ENCODE measurements around the gene MERTK.

Gene MERTK

GRCh38 chr2:111896576-111896975 is 1.8 kb upstream of the MERTK start:
- DNase-seq (ENCODE audit: low read depth): no peak
- no peak for TF ChIP-seq CTCF (IDR thresholded peaks at IDR 0.05; ENCODE audit: low read length, missing control alignments)
- H3K4me3 ChIP-seq (replicated peaks; ENCODE audit: low read depth, low read length): no peak overlapping the region

GRCh38 chr2:111897630-111897923 is 830 bp upstream of the MERTK start:
- no peak for DNase-seq (ENCODE audit: low read depth)

GRCh38 chr2:111898703-111899514 is 502 bp downstream of the MERTK start:
- peak overlapping the region; percentile 67 for H3K4me3 ChIP-seq (replicated peaks; ENCODE audit: low read depth, low read length)
- no peak for TF ChIP-seq CTCF (IDR thresholded peaks at IDR 0.05; ENCODE audit: low read length, missing control alignments)
- DNase-seq (ENCODE audit: low read depth): peak; percentile 11

More at GRCh38 chr2:111897630-111897923, 830 bp upstream of the MERTK start:
- H3K4me3 ChIP-seq (replicated peaks; ENCODE audit: low read depth, low read length): peak overlapping the region; percentile 67
- no peak for TF ChIP-seq CTCF (IDR thresholded peaks at IDR 0.05; ENCODE audit: low read length, missing control alignments)

GRCh38 chr2:111900859-111901258 is 2.5 kb downstream of the MERTK start:
- DNase-seq (ENCODE audit: low read depth): peak; percentile 49
- TF ChIP-seq CTCF (IDR thresholded peaks at IDR 0.05; ENCODE audit: low read length, missing control alignments): peak; percentile 34
- H3K4me3 ChIP-seq (replicated peaks; ENCODE audit: low read depth, low read length): no peak overlapping the region

- DNase-seq (ENCODE audit: low read depth): no peak
- H3K4me3 ChIP-seq (replicated peaks; ENCODE audit: low read depth, low read length): no peak overlapping the region
- no peak for TF ChIP-seq CTCF (IDR thresholded peaks at IDR 0.05; ENCODE audit: low read length, missing control alignments)
Observed at GRCh38 chr2:111903516-111903915, 5.1 kb downstream of the MERTK start.

GRCh38 chr2:111903930-111904439 is 5.6 kb downstream of the MERTK start:
- H3K4me3 ChIP-seq (replicated peaks; ENCODE audit: low read depth, low read length): no peak overlapping the region
- TF ChIP-seq CTCF (IDR thresholded peaks at IDR 0.05; ENCODE audit: low read length, missing control alignments): no peak
- no peak for DNase-seq (ENCODE audit: low read depth)

All from fibroblast of pulmonary artery (primary cell).